AG04450 (cell line): Measurements from ENCODE around the gene PPP1R13L. TPM values are rescaled to one million over a fixed set of nuclear protein-coding genes. Genes with fewer than 3 reads are reported as not detected.
A peak's percentile ranks its signal among the peaks of the same experiment; 100 is the strongest.

Experiments
- CTCF ChIA-PET: fragments of 300-600, 350-600 bp; formaldehyde crosslinking; extraction: SDS; loops from one replicate; lab custom pipeline; 2022; ENCODE audit warnings: antibody characterized with exemption, inconsistent platforms; lab: Charles Lee
- POLR2A ChIA-PET: fragments of 350-600 bp; formaldehyde crosslinking; extraction: SDS; loops from one replicate; lab custom pipeline; 2021; ENCODE audit warnings: antibody characterized with exemption, inconsistent platforms; lab: Yijun Ruan, JAX
- DNase-seq: peaks from one replicate; pipeline ENCODE4 v3.0.0-alpha.2; 2011; ENCODE audit warnings: low read depth, low spot score
- H3K27ac ChIP-seq: one replicate; pipeline ENCODE4 v1.5.1; 2012; ENCODE audit warnings: low read depth, low read length, control low read depth
- H3K27me3 ChIP-seq: one replicate; pipeline ENCODE4 v1.6.0; 2012; ENCODE audit warnings: low read length; ENCODE audit not compliant: control insufficient read depth, insufficient read depth
- H3K4me3 ChIP-seq: 2 replicates; pipeline ENCODE4 v1.5.1; 2011; ENCODE audit warnings: mild to moderate bottlenecking, low read depth, low read length, control low read depth
- H3K9me3 ChIP-seq: 2 replicates; pipeline ENCODE4 v1.5.1; 2012; ENCODE audit warnings: low read length; ENCODE audit not compliant: control insufficient read depth, insufficient read depth
- CTCF ChIP-seq: IDR thresholded peaks from 2 replicates; pipeline ENCODE4 v1.5.1; 2011; ENCODE audit warnings: low read depth, low read length, control low read depth, inconsistent platforms
- polyA plus RNA-seq: library from polyadenylated mRNA; depleted of rRNA; stranded (reverse); fragments of >200 nt; gene quantifications from 2 replicates; pipeline ENCODE4 v1.2.3, GENCODE V29; 2011

The PPP1R13L gene
- polyA plus RNA-seq, 1 experiment, result 2.4 TPM

GRCh38 chr19:45351401-45351952 lies 53.4 kb downstream of the PPP1R13L start:
- no peak for DNase-seq
- ChIA-PET CTCF (no interaction called here), POLR2A (interaction anchor here (0.5 kb wide), 1 partner anchor 227 kb away, joined by 6 read pairs; no protein-coding TSS in a partner anchor)
- no peaks in the 10 kb centered on the region; the same call in 1 of the 2 replicates for H3K9me3 ChIP-seq
- no peak overlapping the region for H3K4me3 ChIP-seq
- no peak for TF ChIP-seq CTCF
- no peak overlapping the region for H3K27ac ChIP-seq
- H3K27me3 ChIP-seq, result no peaks in the 10 kb centered on the region

GRCh38 chr19:45350477-45351058 lies 54.3 kb downstream of the PPP1R13L start:
- DNase-seq, result no peak

GRCh38 chr19:45349430-45349941 lies 55.4 kb downstream of the PPP1R13L start:
- H3K27ac ChIP-seq, result no peak overlapping the region
- ChIA-PET CTCF (no interaction called here), POLR2A (no interaction called here)
- H3K4me3 ChIP-seq, result no peak overlapping the region
- DNase-seq, result no peak
- no peak for TF ChIP-seq CTCF
- H3K27me3 ChIP-seq, result peaks cover 3% of the 10 kb centered on the region
- no peaks in the 10 kb centered on the region; the same call in 1 of the 2 replicates for H3K9me3 ChIP-seq

More at GRCh38 chr19:45350477-45351058, 54.3 kb downstream of the PPP1R13L start:
- peak overlapping the region; percentile 11 for H3K27ac ChIP-seq
- CTCF ChIA-PET, result no interaction called here
- no peaks in the 10 kb centered on the region; the same call in 1 of the 2 replicates for H3K9me3 ChIP-seq
- no peak for TF ChIP-seq CTCF
- H3K27me3 ChIP-seq, result no peaks in the 10 kb centered on the region
- POLR2A ChIA-PET, result interaction anchor here (0.9 kb wide), 1 partner anchor 16 kb away, joined by 6 read pairs; no protein-coding TSS in a partner anchor
- H3K4me3 ChIP-seq, result no peak overlapping the region

GRCh38 chr19:45349126-45349415 lies 55.8 kb downstream of the PPP1R13L start:
- ChIA-PET CTCF (no interaction called here), POLR2A (no interaction called here)
- H3K27ac ChIP-seq, result no peak overlapping the region
- DNase-seq, result no peak
- no peak overlapping the region for H3K4me3 ChIP-seq
- H3K27me3 ChIP-seq, result peaks cover 3% of the 10 kb centered on the region
- no peaks in the 10 kb centered on the region; the same call in 1 of the 2 replicates for H3K9me3 ChIP-seq
- no peak for TF ChIP-seq CTCF
